Activated T-cell treated with anti-CD3 and anti-CD28 coated beads for 4 hours (primary cell): ENCODE data around the gene DACT2.

Experiments used
- DNase-seq: peaks from one replicate; pipeline ENCODE4 v3.0.0-alpha.2; 2020

Gene DACT2

GRCh38 chr6:168261234-168261633 lies 58.3 kb downstream of the DACT2 start:
- no peak for DNase-seq

- no peak for DNase-seq
Measured at GRCh38 chr6:168260420-168260987, 59.1 kb downstream of the DACT2 start.

- no peak for DNase-seq
Measured at GRCh38 chr6:168258795-168259194, 60.8 kb downstream of the DACT2 start.

GRCh38 chr6:168256940-168257339 lies 62.6 kb downstream of the DACT2 start:
- DNase-seq: no peak
